Uterus (tissue), 2 donors: ENCODE results near the gene PSMD8.

Experiments
- CTCF ChIP-seq, 4 experiments: fragments of 200-600 bp in 2 of 4; fragments of 450-650 bp in 2 of 4; sonication (generic) in 2 of 4; IDR thresholded peaks; one replicate each; pipeline ENCODE4 v1.5.1; 2016 to 2019; ENCODE audit warnings: antibody characterized with exemption in 4 of 4, mild to moderate bottlenecking in 2 of 4, moderate library complexity in 1 of 4
- POLR2A ChIP-seq, 2 donors: fragments of 450-650 bp; IDR thresholded peaks; one replicate each; pipeline ENCODE4 v1.6.1; 2016; ENCODE audit warnings: antibody characterized with exemption in 2 of 2, mild to moderate bottlenecking in 1 of 2, moderate library complexity in 1 of 2

GRCh38 chr19:38402623-38402966 is 28.2 kb downstream of the PSMD8 start:
- TF ChIP-seq CTCF (IDR thresholded peaks at IDR 0.05) (no peak), POLR2A (IDR thresholded peaks at IDR 0.05) (no peak)
